Thyroid gland (tissue), 4 donors: Measurements from ENCODE around the gene DGKA. TPM values are rescaled to one million over a fixed set of nuclear protein-coding genes. Genes with fewer than 3 reads are reported as not detected.
"Not testable (repeated sequence)": the region's sequence is repeated elsewhere in the genome, so short reads cannot be mapped to it uniquely, and the experiment has no call there.

Experiments
- DNase-seq, 2 donors: peaks; one replicate each; pipeline ENCODE4 v3.0.0-alpha.2; 2019
- H3K27ac ChIP-seq, 3 donors: fragments of 200-600 bp; sonication (generic); 1 replicate in 2 of 3; 2 replicates in 1 of 3; pipeline ENCODE4 v1.5.1; 2016 to 2019; ENCODE audit warnings: mild to moderate bottlenecking in 1 of 3, moderate library complexity in 1 of 3
- H3K27me3 ChIP-seq: fragments of 200-600 bp; sonication (generic); one replicate; pipeline ENCODE4 v1.5.1; 2019
- H3K36me3 ChIP-seq, 2 donors: fragments of 200-600 bp; sonication (generic); one replicate each; pipeline ENCODE4 v1.5.1; 2016 to 2019
- H3K4me1 ChIP-seq, 2 donors: fragments of 200-600 bp; sonication (generic); one replicate each; pipeline ENCODE4 v1.5.1; 2017 to 2019
- H3K4me3 ChIP-seq, 3 donors: fragments of 200-600 bp; sonication (generic); replicated peaks in 1 of 3; 1 replicate in 2 of 3; 2 replicates in 1 of 3; pipeline ENCODE4 v1.5.1; 2016; ENCODE audit warnings: mild to moderate bottlenecking in 1 of 3
- H3K9me3 ChIP-seq: fragments of 200-600 bp; sonication (generic); one replicate; pipeline ENCODE4 v1.5.1; 2017
- CTCF ChIP-seq, 6 experiments: fragments of 200-600 bp in 3 of 6; fragments of 450-650 bp in 3 of 6; sonication (generic) in 3 of 6; IDR thresholded peaks; one replicate each; pipeline ENCODE4 v1.5.1; 2016 to 2019; ENCODE audit warnings: antibody characterized with exemption in 6 of 6, mild to moderate bottlenecking in 2 of 6, inconsistent platforms in 1 of 6, moderate library complexity in 1 of 6
- POLR2A ChIP-seq, 2 donors: fragments of 450-650 bp; IDR thresholded peaks; one replicate each; pipeline ENCODE4 v1.6.1; 2017; ENCODE audit warnings: antibody characterized with exemption in 2 of 2, mild to moderate bottlenecking in 2 of 2, moderate library complexity in 1 of 2
- WGBS, 2 donors: methylation state at CpG; one replicate each; pipeline ENCODE4 v1.1.5; 2017; 5-methylcytosine and 5-hydroxymethylcytosine counted together
- intact Hi-C: fragments of 100-400 bp; cut with DNase I; formaldehyde crosslinking; loops from one replicate; pipeline ENCODE4 v1.15.1; 2023
- total RNA-seq, 4 donors: library from RNA; depleted of rRNA; stranded (reverse); fragments of >200 nt; gene quantifications; one replicate each; pipeline ENCODE4 v1.2.3, GENCODE V29; 2016

Gene DGKA
- total RNA-seq, 4 donors from 2014 or later = 20.6 to 55.9 (median 28.7) TPM

- intact Hi-C loops = loop anchor here (5.0 kb wide), 1 partner anchor 36 kb away; no protein-coding TSS in a partner anchor
- TF ChIP-seq CTCF (IDR thresholded peaks at IDR 0.05) (no peak), POLR2A (IDR thresholded peaks at IDR 0.05) (no peak)
- Histone ChIP-seq H3K27me3 (no peaks in the 10 kb centered on the region), H3K27ac (no peak overlapping the region), H3K4me3 (no peak overlapping the region), H3K36me3 (peaks cover 6 to 11% of the 10 kb centered on the region in 2 donors), H3K9me3 (no peaks in the 10 kb centered on the region), H3K4me1 (peaks cover 11 to 14% of the 10 kb centered on the region in 2 donors)
- no peak for DNase-seq
- 80 to 85% methylated on average over 7 of the region's 7 CpGs for WGBS, 2 donors
Measured at GRCh38 chr12:56001487-56002100, 70.6 kb downstream of the DGKA start.

GRCh38 chr12:56003376-56003775 lies 72.4 kb downstream of the DGKA start:
- not testable (repeated sequence) for DNase-seq, H3K27ac ChIP-seq, H3K27me3 ChIP-seq, H3K4me3 ChIP-seq, H3K9me3 ChIP-seq
- intact Hi-C loops = loop anchor here (5.0 kb wide), 1 partner anchor 34 kb away; no protein-coding TSS in a partner anchor
- 92 to 98% methylated on average over 5 of the region's 5 CpGs for WGBS, 2 donors
- Histone ChIP-seq H3K4me1 (peaks cover 5 to 13% of the 10 kb centered on the region in 2 donors), H3K36me3 (peaks cover 6 to 11% of the 10 kb centered on the region in 2 donors)

Other genes with a start within 250 kb of the DGKA start
- gene ITGA7, start 223.3 kb upstream of the DGKA start, total RNA-seq = 10 to 100 TPM in 2 of 4 donors, 1 to 10 TPM in 2; 7.9 to 16.9 (median 9.8) TPM
- 100 to 1,000 TPM; 117 to 440 (median 246) TPM for gene BLOC1S1, start 215.1 kb upstream of the DGKA start, total RNA-seq
- gene RDH5, start 210.8 kb upstream of the DGKA start, total RNA-seq = 1 to 10 TPM in 3 of 4 donors, under 1 TPM in 1; 0.94 to 9.7 (median 6.8) TPM
- gene CD63, start 202.2 kb upstream of the DGKA start, total RNA-seq = 1,000 to 10,000 TPM in 3 of 4 donors, 100 to 1,000 TPM in 1; 683 to 1,145 (median 1,122) TPM
- gene GDF11, start 188.0 kb upstream of the DGKA start, total RNA-seq = 1 to 10 TPM; 4.8 to 7.5 (median 6.7) TPM
- 10 to 100 TPM; 33.6 to 61.0 (median 52.3) TPM for gene SARNP, start 113.4 kb upstream of the DGKA start, total RNA-seq
- gene ORMDL2, start 113.1 kb upstream of the DGKA start, total RNA-seq = 10 to 100 TPM; 17.7 to 39.2 (median 23.4) TPM
- gene DNAJC14, start 101.6 kb upstream of the DGKA start, total RNA-seq = 10 to 100 TPM; 39.6 to 49.0 (median 45.1) TPM
- gene MMP19, start 88.2 kb upstream of the DGKA start, total RNA-seq = 1 to 10 TPM; 2.3 to 4.2 (median 3.4) TPM
- gene PYM1, start 3.3 kb upstream of the DGKA start, total RNA-seq = 10 to 100 TPM; 28.6 to 48.2 (median 43.7) TPM
- 1 to 10 TPM; 1.7 to 5.8 (median 3.0) TPM for gene PMEL, start 34.9 kb downstream of the DGKA start, total RNA-seq
- gene CDK2, start 35.7 kb downstream of the DGKA start, total RNA-seq = 10 to 100 TPM; 13.9 to 17.2 (median 15.8) TPM
- gene RAB5B, start 42.9 kb downstream of the DGKA start, total RNA-seq = 100 to 1,000 TPM; 104 to 119 (median 107) TPM
- 10 to 100 TPM; 18.7 to 36.8 (median 36.2) TPM for gene SUOX, start 66.1 kb downstream of the DGKA start, total RNA-seq
- 10 to 100 TPM in 2 of 4 donors, 1 to 10 TPM in 2; 4.2 to 10.9 (median 9.4) TPM for gene IKZF4, start 89.9 kb downstream of the DGKA start, total RNA-seq
- gene RPS26, start 110.8 kb downstream of the DGKA start, total RNA-seq = 1,000 to 10,000 TPM in 1 of 4 donors, 100 to 1,000 TPM in 2, 10 to 100 TPM in 1; 81.4 to 1,193 (median 632) TPM
- gene ERBB3, start 149.0 kb downstream of the DGKA start, total RNA-seq = 10 to 100 TPM; 14.7 to 30.0 (median 20.4) TPM
- 100 to 1,000 TPM in 3 of 4 donors, 10 to 100 TPM in 1; 94.0 to 142 (median 122) TPM for gene PA2G4, start 173.4 kb downstream of the DGKA start, total RNA-seq
- gene RPL41, start 185.5 kb downstream of the DGKA start, total RNA-seq = 1,000 to 10,000 TPM; 1,344 to 2,817 (median 2,330) TPM
- gene ZC3H10, start 187.1 kb downstream of the DGKA start, total RNA-seq = 1 to 10 TPM; 4.7 to 7.7 (median 5.6) TPM
- gene ESYT1, start 197.1 kb downstream of the DGKA start, total RNA-seq = 10 to 100 TPM; 60.6 to 84.7 (median 68.7) TPM
- gene MYL6B, start 221.4 kb downstream of the DGKA start, total RNA-seq = 100 to 1,000 TPM in 1 of 4 donors, 10 to 100 TPM in 3; 33.4 to 115 (median 48.1) TPM
- gene MYL6, start 227.2 kb downstream of the DGKA start, total RNA-seq = 1,000 to 10,000 TPM; 1,110 to 2,359 (median 1,915) TPM